ENCODE measurements around the gene MACROD2.

MACROD2 gene

GRCh38 chr20:16027686-16028085 is 2032.4 kb downstream of the MACROD2 start:
- H3K9me3 ChIP-seq (ENCODE audit: low read length) = no peaks in the 10 kb centered on the region
- H3K4me3 ChIP-seq (ENCODE audit: low read length) = no peak overlapping the region
- no peaks in the 10 kb centered on the region for H3K27me3 ChIP-seq (ENCODE audit: insufficient read depth, low read length)
- H3K36me3 ChIP-seq (ENCODE audit: insufficient read depth, low read length) = no peaks in the 10 kb centered on the region
- no peak overlapping the region for H2AFZ ChIP-seq (ENCODE audit: low read depth, low read length)
- H3K4me1 ChIP-seq (ENCODE audit: insufficient read depth, low read length) = peaks cover 31% of the 10 kb centered on the region

GRCh38 chr20:16028923-16029322 is 2033.6 kb downstream of the MACROD2 start:
- no peaks in the 10 kb centered on the region for H3K36me3 ChIP-seq (ENCODE audit: insufficient read depth, low read length)
- H3K4me3 ChIP-seq (ENCODE audit: low read length) = no peak overlapping the region
- no peak overlapping the region for H2AFZ ChIP-seq (ENCODE audit: low read depth, low read length)
- no peaks in the 10 kb centered on the region for H3K9me3 ChIP-seq (ENCODE audit: low read length)
- H3K4me1 ChIP-seq (ENCODE audit: insufficient read depth, low read length) = peaks cover 31% of the 10 kb centered on the region
- no peaks in the 10 kb centered on the region for H3K27me3 ChIP-seq (ENCODE audit: insufficient read depth, low read length)

- Histone ChIP-seq H3K4me3 (ENCODE audit: low read length) (no peak overlapping the region), H2AFZ (ENCODE audit: low read depth, low read length) (no peak overlapping the region), H3K36me3 (ENCODE audit: insufficient read depth, low read length) (no peaks in the 10 kb centered on the region), H3K27me3 (ENCODE audit: insufficient read depth, low read length) (no peaks in the 10 kb centered on the region), H3K4me1 (ENCODE audit: insufficient read depth, low read length) (peaks cover 24% of the 10 kb centered on the region), H3K9me3 (ENCODE audit: low read length) (no peaks in the 10 kb centered on the region)
Measured at GRCh38 chr20:16030253-16030652, 2034.9 kb downstream of the MACROD2 start.

- no peaks in the 10 kb centered on the region for H3K4me1 ChIP-seq (ENCODE audit: insufficient read depth, low read length)
- H3K27me3 ChIP-seq (ENCODE audit: insufficient read depth, low read length) = no peaks in the 10 kb centered on the region
- no peaks in the 10 kb centered on the region for H3K9me3 ChIP-seq (ENCODE audit: low read length)
- H2AFZ ChIP-seq (ENCODE audit: low read depth, low read length) = no peak overlapping the region
- H3K36me3 ChIP-seq (ENCODE audit: insufficient read depth, low read length) = no peaks in the 10 kb centered on the region
- H3K4me3 ChIP-seq (ENCODE audit: low read length) = no peak overlapping the region
Measured at GRCh38 chr20:16035576-16035975, 2040.3 kb downstream of the MACROD2 start.

GRCh38 chr20:16036331-16036730 is 2041.0 kb downstream of the MACROD2 start:
- no peaks in the 10 kb centered on the region for H3K9me3 ChIP-seq (ENCODE audit: low read length)
- H3K4me1 ChIP-seq (ENCODE audit: insufficient read depth, low read length) = no peaks in the 10 kb centered on the region
- no peaks in the 10 kb centered on the region for H3K27me3 ChIP-seq (ENCODE audit: insufficient read depth, low read length)
- no peaks in the 10 kb centered on the region for H3K36me3 ChIP-seq (ENCODE audit: insufficient read depth, low read length)
- H2AFZ ChIP-seq (ENCODE audit: low read depth, low read length) = no peak overlapping the region
- H3K4me3 ChIP-seq (ENCODE audit: low read length) = no peak overlapping the region

DNA sequence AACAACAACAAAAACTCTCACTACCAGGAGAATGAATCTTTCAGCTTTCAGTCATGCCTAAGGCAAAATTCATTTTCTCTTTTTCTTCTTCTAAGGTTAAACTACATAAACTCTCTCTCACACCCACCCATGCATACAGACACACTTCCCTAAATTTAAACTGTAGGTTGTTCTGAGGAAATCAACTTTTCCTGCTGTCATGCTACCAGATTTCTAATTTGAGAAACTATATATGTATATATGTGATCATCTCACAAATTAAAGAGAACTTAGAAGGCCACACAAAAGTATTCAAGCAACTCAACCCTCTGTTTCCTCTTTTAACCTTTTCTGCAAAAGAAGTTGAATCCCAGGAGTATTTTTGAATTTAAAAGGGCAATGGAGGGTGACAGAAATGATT is 2045.4 kb downstream of the MACROD2 start:
- Histone ChIP-seq H3K36me3 (ENCODE audit: insufficient read depth, low read length) (no peaks in the 10 kb centered on the region), H3K4me1 (ENCODE audit: insufficient read depth, low read length) (no peaks in the 10 kb centered on the region), H3K4me3 (ENCODE audit: low read length) (no peak overlapping the region), H3K9me3 (ENCODE audit: low read length) (no peaks in the 10 kb centered on the region), H2AFZ (ENCODE audit: low read depth, low read length) (no peak overlapping the region), H3K27me3 (ENCODE audit: insufficient read depth, low read length) (no peaks in the 10 kb centered on the region)

DNA sequence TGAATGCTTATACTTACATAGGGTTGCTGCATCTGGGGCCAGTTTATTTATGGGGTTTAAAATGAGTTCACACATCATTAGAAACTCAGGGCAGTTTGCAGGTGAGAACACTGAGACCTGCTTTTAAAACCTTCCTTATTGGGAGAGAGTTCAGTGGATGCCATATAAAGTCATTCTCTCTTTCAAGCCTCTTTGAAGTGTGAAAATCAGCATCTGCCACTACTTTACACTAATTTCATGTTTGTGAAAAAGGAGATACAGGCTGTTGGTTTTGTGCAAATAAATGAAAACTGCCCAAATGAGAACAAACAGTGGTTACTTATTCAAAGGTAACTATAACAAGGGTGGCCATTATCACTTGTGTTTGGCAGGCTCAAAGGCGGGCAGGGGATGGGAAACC is 2047.4 kb downstream of the MACROD2 start:
- no peaks in the 10 kb centered on the region for H3K36me3 ChIP-seq (ENCODE audit: insufficient read depth, low read length)
- no peaks in the 10 kb centered on the region for H3K9me3 ChIP-seq (ENCODE audit: low read length)
- H3K4me3 ChIP-seq (ENCODE audit: low read length) = no peak overlapping the region
- H3K4me1 ChIP-seq (ENCODE audit: insufficient read depth, low read length) = no peaks in the 10 kb centered on the region
- no peaks in the 10 kb centered on the region for H3K27me3 ChIP-seq (ENCODE audit: insufficient read depth, low read length)
- no peak overlapping the region for H2AFZ ChIP-seq (ENCODE audit: low read depth, low read length)

- no peaks in the 10 kb centered on the region for H3K27me3 ChIP-seq (ENCODE audit: insufficient read depth, low read length)
- H3K4me3 ChIP-seq (ENCODE audit: low read length) = no peak overlapping the region
- no peaks in the 10 kb centered on the region for H3K36me3 ChIP-seq (ENCODE audit: insufficient read depth, low read length)
- peaks cover under 1% of the 10 kb centered on the region for H3K4me1 ChIP-seq (ENCODE audit: insufficient read depth, low read length)
- H3K9me3 ChIP-seq (ENCODE audit: low read length) = no peaks in the 10 kb centered on the region
- H2AFZ ChIP-seq (ENCODE audit: low read depth, low read length) = no peak overlapping the region
Measured at GRCh38 chr20:16043931-16044330, 2048.6 kb downstream of the MACROD2 start.

DNA sequence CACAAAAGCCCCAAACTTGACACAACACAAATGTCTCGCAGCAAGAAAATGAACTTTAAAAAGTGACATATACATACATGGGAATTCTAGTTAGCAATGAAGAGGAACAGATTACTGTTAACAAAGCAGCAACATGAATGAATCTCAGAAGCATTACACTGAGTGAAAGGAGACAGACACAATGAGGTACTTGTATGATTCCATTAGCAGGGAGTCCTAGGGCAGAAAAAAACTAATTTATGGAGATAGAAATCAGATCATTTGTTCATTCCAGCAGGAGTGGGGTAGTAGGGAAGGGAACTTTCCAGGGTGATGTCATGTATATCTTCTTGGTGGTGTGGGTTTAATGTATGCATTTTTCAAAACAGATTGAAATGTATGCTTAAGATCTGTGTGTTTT is 2053.6 kb downstream of the MACROD2 start:
- peaks cover 31% of the 10 kb centered on the region for H3K4me1 ChIP-seq (ENCODE audit: insufficient read depth, low read length)
- H3K9me3 ChIP-seq (ENCODE audit: low read length) = no peaks in the 10 kb centered on the region
- H3K27me3 ChIP-seq (ENCODE audit: insufficient read depth, low read length) = no peaks in the 10 kb centered on the region
- no peak overlapping the region for H3K4me3 ChIP-seq (ENCODE audit: low read length)
- no peak overlapping the region for H2AFZ ChIP-seq (ENCODE audit: low read depth, low read length)
- H3K36me3 ChIP-seq (ENCODE audit: insufficient read depth, low read length) = no peaks in the 10 kb centered on the region

DNA sequence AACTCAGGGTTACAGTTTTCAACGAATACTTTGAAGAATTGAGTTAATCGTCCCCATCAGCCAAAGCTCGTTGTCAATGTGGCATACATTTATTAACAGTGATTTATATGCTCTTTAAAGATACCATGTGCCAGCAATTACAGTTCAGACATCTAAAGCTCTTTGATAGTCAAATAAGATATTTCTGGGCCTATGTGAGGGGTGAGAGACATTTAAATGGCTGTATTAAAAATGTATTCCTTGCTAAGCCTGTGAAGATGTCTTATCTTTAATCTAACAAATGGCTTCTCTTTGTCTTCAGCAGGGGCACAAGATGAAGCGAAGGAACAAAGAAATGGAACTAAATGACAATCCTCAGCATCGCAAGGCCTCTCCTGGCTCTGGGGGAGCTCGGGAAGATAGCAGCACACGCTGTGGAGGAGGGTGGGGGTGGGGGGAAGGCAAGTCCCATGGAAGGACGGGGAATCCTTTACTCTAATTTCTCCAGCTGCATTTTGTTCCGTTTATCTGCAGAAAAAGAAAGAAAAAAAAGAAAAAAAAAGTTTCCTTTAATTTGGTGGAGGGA is 2054.3 kb downstream of the MACROD2 start:
- Histone ChIP-seq H3K4me3 (ENCODE audit: low read length) (no peak overlapping the region), H3K27me3 (ENCODE audit: insufficient read depth, low read length) (no peaks in the 10 kb centered on the region), H3K9me3 (ENCODE audit: low read length) (no peaks in the 10 kb centered on the region), H3K36me3 (ENCODE audit: insufficient read depth, low read length) (no peaks in the 10 kb centered on the region), H2AFZ (ENCODE audit: low read depth, low read length) (no peak overlapping the region), H3K4me1 (ENCODE audit: insufficient read depth, low read length) (peaks cover 31% of the 10 kb centered on the region)

GRCh38 chr20:16050366-16050765 is 2055.1 kb downstream of the MACROD2 start:
- no peaks in the 10 kb centered on the region for H3K36me3 ChIP-seq (ENCODE audit: insufficient read depth, low read length)
- peaks cover 31% of the 10 kb centered on the region for H3K4me1 ChIP-seq (ENCODE audit: insufficient read depth, low read length)
- H3K4me3 ChIP-seq (ENCODE audit: low read length) = no peak overlapping the region
- H3K9me3 ChIP-seq (ENCODE audit: low read length) = no peaks in the 10 kb centered on the region
- H2AFZ ChIP-seq (ENCODE audit: low read depth, low read length) = no peak overlapping the region
- no peaks in the 10 kb centered on the region for H3K27me3 ChIP-seq (ENCODE audit: insufficient read depth, low read length)

DNA sequence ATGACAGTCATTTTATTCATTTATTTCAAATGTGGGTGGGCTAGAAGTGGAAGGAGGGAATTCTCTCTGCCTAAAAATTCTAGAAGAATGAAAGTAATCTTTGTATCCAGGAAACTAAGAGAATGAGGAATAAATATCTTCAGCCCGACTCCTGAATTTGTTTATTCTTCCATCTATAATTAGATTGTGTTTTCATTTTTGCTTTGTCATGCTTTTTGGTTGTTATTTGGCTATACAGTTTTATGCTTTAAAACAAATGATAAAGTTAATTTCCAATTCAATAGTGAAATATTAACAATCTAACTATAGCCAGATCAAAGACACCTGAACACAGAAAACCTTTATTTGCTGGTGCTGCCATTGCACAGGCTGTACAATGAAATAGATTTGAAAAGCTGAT is 2056.7 kb downstream of the MACROD2 start:
- Histone ChIP-seq H3K4me3 (ENCODE audit: low read length) (no peak overlapping the region), H2AFZ (ENCODE audit: low read depth, low read length) (peak overlapping the region; percentile 2), H3K9me3 (ENCODE audit: low read length) (no peaks in the 10 kb centered on the region), H3K36me3 (ENCODE audit: insufficient read depth, low read length) (no peaks in the 10 kb centered on the region), H3K27me3 (ENCODE audit: insufficient read depth, low read length) (no peaks in the 10 kb centered on the region), H3K4me1 (ENCODE audit: insufficient read depth, low read length) (peaks cover 31% of the 10 kb centered on the region)

DNA sequence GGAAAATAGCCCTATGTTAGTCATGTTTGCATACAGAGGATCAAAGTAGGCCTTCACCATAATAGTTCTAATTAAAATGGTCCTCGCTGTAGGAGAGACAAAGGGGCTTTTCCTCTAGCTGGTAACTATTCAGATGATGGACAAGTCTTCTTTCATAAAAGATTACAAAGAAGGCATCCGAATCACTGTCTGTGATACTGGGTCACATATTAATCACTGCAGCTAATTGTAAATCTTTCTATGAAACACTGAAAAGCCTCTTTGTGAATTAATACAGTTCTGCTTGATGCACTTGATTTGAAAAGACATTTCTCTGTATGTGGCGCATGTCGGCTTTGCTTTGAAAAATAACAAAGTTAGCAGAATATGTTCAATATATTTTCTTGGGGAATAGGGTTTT is 2057.1 kb downstream of the MACROD2 start:
- Histone ChIP-seq H2AFZ (ENCODE audit: low read depth, low read length) (peak overlapping the region; percentile 2), H3K9me3 (ENCODE audit: low read length) (no peaks in the 10 kb centered on the region), H3K36me3 (ENCODE audit: insufficient read depth, low read length) (no peaks in the 10 kb centered on the region), H3K4me1 (ENCODE audit: insufficient read depth, low read length) (peaks cover 31% of the 10 kb centered on the region), H3K4me3 (ENCODE audit: low read length) (no peak overlapping the region), H3K27me3 (ENCODE audit: insufficient read depth, low read length) (no peaks in the 10 kb centered on the region)

GRCh38 chr20:16054985-16055384 is 2059.7 kb downstream of the MACROD2 start:
- Histone ChIP-seq H3K4me3 (ENCODE audit: low read length) (no peak overlapping the region), H3K36me3 (ENCODE audit: insufficient read depth, low read length) (no peaks in the 10 kb centered on the region), H2AFZ (ENCODE audit: low read depth, low read length) (no peak overlapping the region), H3K27me3 (ENCODE audit: insufficient read depth, low read length) (no peaks in the 10 kb centered on the region), H3K4me1 (ENCODE audit: insufficient read depth, low read length) (peaks cover 32% of the 10 kb centered on the region), H3K9me3 (ENCODE audit: low read length) (no peaks in the 10 kb centered on the region)
